Stimulated activated naive CD8-positive, alpha-beta T cell treated with anti-CD3 and anti-CD28 coated beads, Interleukin-15, Interleukin-2, amounts not matched to agents 100 ng/mL and 50 ng/mL, for 24 hours (primary cell): ENCODE data around the gene WNT2B.

ENCODE experiments used
- H3K27ac Mint-ChIP-seq: one replicate; pipeline ENCODE4 v1.8.0; 2021; ENCODE audit warnings: mild to moderate bottlenecking, mixed read lengths
- H3K27me3 Mint-ChIP-seq: one replicate; pipeline ENCODE4 v1.8.0; 2021; ENCODE audit warnings: mixed read lengths
- H3K36me3 Mint-ChIP-seq: one replicate; pipeline ENCODE4 v1.8.0; 2021; ENCODE audit warnings: low read depth, mixed read lengths
- H3K4me1 Mint-ChIP-seq: one replicate; pipeline ENCODE4 v1.8.0; 2021; ENCODE audit warnings: low read depth, mixed read lengths
- H3K4me3 Mint-ChIP-seq: one replicate; pipeline ENCODE4 v1.8.0; 2021; ENCODE audit warnings: mild to moderate bottlenecking, mixed read lengths
- H3K9me3 Mint-ChIP-seq: one replicate; pipeline ENCODE4 v1.8.0; 2021; ENCODE audit warnings: mixed read lengths

The WNT2B gene

GRCh38 chr1:112529301-112529700 is 20.5 kb downstream of the WNT2B start:
- Mint-ChIP-seq H3K27me3 (no peaks in the 10 kb centered on the region), H3K9me3 (no peaks in the 10 kb centered on the region), H3K27ac (no peak overlapping the region), H3K4me3 (no peak overlapping the region), H3K4me1 (no peaks in the 10 kb centered on the region), H3K36me3 (peaks cover 8% of the 10 kb centered on the region)

GRCh38 chr1:112530832-112531231 is 22.1 kb downstream of the WNT2B start:
- H3K27me3 Mint-ChIP-seq, result no peaks in the 10 kb centered on the region
- H3K36me3 Mint-ChIP-seq, result peaks cover 8% of the 10 kb centered on the region
- H3K27ac Mint-ChIP-seq, result no peak overlapping the region
- no peaks in the 10 kb centered on the region for H3K4me1 Mint-ChIP-seq
- H3K4me3 Mint-ChIP-seq, result no peak overlapping the region
- H3K9me3 Mint-ChIP-seq, result no peaks in the 10 kb centered on the region

- H3K4me3 Mint-ChIP-seq, result no peak overlapping the region
- no peaks in the 10 kb centered on the region for H3K27me3 Mint-ChIP-seq
- H3K9me3 Mint-ChIP-seq, result no peaks in the 10 kb centered on the region
- H3K27ac Mint-ChIP-seq, result no peak overlapping the region
- peaks cover 8% of the 10 kb centered on the region for H3K36me3 Mint-ChIP-seq
- no peaks in the 10 kb centered on the region for H3K4me1 Mint-ChIP-seq
Measured at GRCh38 chr1:112532064-112532463, 23.3 kb downstream of the WNT2B start.

GRCh38 chr1:112533029-112533428 is 24.3 kb downstream of the WNT2B start:
- Mint-ChIP-seq H3K9me3 (no peaks in the 10 kb centered on the region), H3K4me3 (no peak overlapping the region), H3K27ac (no peak overlapping the region), H3K4me1 (no peaks in the 10 kb centered on the region), H3K27me3 (no peaks in the 10 kb centered on the region), H3K36me3 (peaks cover 8% of the 10 kb centered on the region)

GRCh38 chr1:112536561-112536960 is 27.8 kb downstream of the WNT2B start:
- Mint-ChIP-seq H3K4me3 (no peak overlapping the region), H3K27ac (no peak overlapping the region), H3K36me3 (peaks cover 14% of the 10 kb centered on the region), H3K9me3 (no peaks in the 10 kb centered on the region), H3K27me3 (no peaks in the 10 kb centered on the region), H3K4me1 (no peaks in the 10 kb centered on the region)

- H3K4me1 Mint-ChIP-seq, result no peaks in the 10 kb centered on the region
- H3K27ac Mint-ChIP-seq, result no peak overlapping the region
- H3K27me3 Mint-ChIP-seq, result no peaks in the 10 kb centered on the region
- no peaks in the 10 kb centered on the region for H3K9me3 Mint-ChIP-seq
- peaks cover 21% of the 10 kb centered on the region for H3K36me3 Mint-ChIP-seq
- H3K4me3 Mint-ChIP-seq, result no peak overlapping the region
Measured at GRCh38 chr1:112537456-112537855, 28.7 kb downstream of the WNT2B start.

GRCh38 chr1:112538883-112539282 is 30.1 kb downstream of the WNT2B start:
- H3K36me3 Mint-ChIP-seq, result peaks cover 20% of the 10 kb centered on the region
- no peak overlapping the region for H3K27ac Mint-ChIP-seq
- H3K9me3 Mint-ChIP-seq, result no peaks in the 10 kb centered on the region
- H3K4me1 Mint-ChIP-seq, result no peaks in the 10 kb centered on the region
- no peak overlapping the region for H3K4me3 Mint-ChIP-seq
- no peaks in the 10 kb centered on the region for H3K27me3 Mint-ChIP-seq

- Mint-ChIP-seq H3K36me3 (peaks cover 13% of the 10 kb centered on the region), H3K9me3 (no peaks in the 10 kb centered on the region), H3K4me1 (peaks cover 4% of the 10 kb centered on the region), H3K27ac (no peak overlapping the region), H3K4me3 (no peak overlapping the region), H3K27me3 (no peaks in the 10 kb centered on the region)
Measured at GRCh38 chr1:112540226-112540794, 31.5 kb downstream of the WNT2B start.

- H3K27ac Mint-ChIP-seq, result no peak overlapping the region
- H3K36me3 Mint-ChIP-seq, result peaks cover 19% of the 10 kb centered on the region
- H3K27me3 Mint-ChIP-seq, result no peaks in the 10 kb centered on the region
- H3K4me1 Mint-ChIP-seq, result peaks cover 4% of the 10 kb centered on the region
- no peaks in the 10 kb centered on the region for H3K9me3 Mint-ChIP-seq
- H3K4me3 Mint-ChIP-seq, result no peak overlapping the region
Measured at GRCh38 chr1:112541299-112541698, 32.5 kb downstream of the WNT2B start.

GRCh38 chr1:112542206-112542973 is 33.6 kb downstream of the WNT2B start:
- H3K4me1 Mint-ChIP-seq, result peaks cover 4% of the 10 kb centered on the region
- H3K36me3 Mint-ChIP-seq, result peaks cover 19% of the 10 kb centered on the region
- H3K27ac Mint-ChIP-seq, result no peak overlapping the region
- no peaks in the 10 kb centered on the region for H3K27me3 Mint-ChIP-seq
- H3K4me3 Mint-ChIP-seq, result no peak overlapping the region
- no peaks in the 10 kb centered on the region for H3K9me3 Mint-ChIP-seq

GRCh38 chr1:112544011-112544688 is 35.4 kb downstream of the WNT2B start:
- H3K9me3 Mint-ChIP-seq, result no peaks in the 10 kb centered on the region

GRCh38 chr1:112544751-112545150 is 36.0 kb downstream of the WNT2B start:
- Mint-ChIP-seq H3K27ac (peak overlapping the region; percentile 53), H3K4me1 (peaks cover 4% of the 10 kb centered on the region), H3K9me3 (no peaks in the 10 kb centered on the region), H3K4me3 (no peak overlapping the region), H3K36me3 (peaks cover 13% of the 10 kb centered on the region), H3K27me3 (no peaks in the 10 kb centered on the region)

More at GRCh38 chr1:112544011-112544688, 35.4 kb downstream of the WNT2B start:
- H3K27me3 Mint-ChIP-seq, result no peaks in the 10 kb centered on the region
- H3K4me1 Mint-ChIP-seq, result peaks cover 4% of the 10 kb centered on the region
- no peak overlapping the region for H3K27ac Mint-ChIP-seq
- no peak overlapping the region for H3K4me3 Mint-ChIP-seq
- H3K36me3 Mint-ChIP-seq, result peaks cover 16% of the 10 kb centered on the region

GRCh38 chr1:112546076-112546475 is 37.3 kb downstream of the WNT2B start:
- H3K9me3 Mint-ChIP-seq, result no peaks in the 10 kb centered on the region
- no peak overlapping the region for H3K27ac Mint-ChIP-seq
- no peak overlapping the region for H3K4me3 Mint-ChIP-seq
- H3K27me3 Mint-ChIP-seq, result no peaks in the 10 kb centered on the region
- peaks cover 4% of the 10 kb centered on the region for H3K4me1 Mint-ChIP-seq
- peaks cover 17% of the 10 kb centered on the region for H3K36me3 Mint-ChIP-seq

GRCh38 chr1:112548547-112548946 is 39.8 kb downstream of the WNT2B start:
- H3K4me3 Mint-ChIP-seq, result no peak overlapping the region
- peaks cover 4% of the 10 kb centered on the region for H3K4me1 Mint-ChIP-seq
- no peaks in the 10 kb centered on the region for H3K27me3 Mint-ChIP-seq
- no peak overlapping the region for H3K27ac Mint-ChIP-seq
- no peaks in the 10 kb centered on the region for H3K9me3 Mint-ChIP-seq
- H3K36me3 Mint-ChIP-seq, result peaks cover 9% of the 10 kb centered on the region

GRCh38 chr1:112549590-112549989 is 40.8 kb downstream of the WNT2B start:
- Mint-ChIP-seq H3K4me1 (no peaks in the 10 kb centered on the region), H3K27me3 (no peaks in the 10 kb centered on the region), H3K4me3 (no peak overlapping the region), H3K9me3 (no peaks in the 10 kb centered on the region), H3K36me3 (peaks cover 9% of the 10 kb centered on the region), H3K27ac (no peak overlapping the region)
